ENCODE measurements around the gene POLD3. TPM values are rescaled to one million over a fixed set of nuclear protein-coding genes. Genes with fewer than 3 reads are reported as not detected.

Gene POLD3
- total and polyA plus RNA-seq, 2 of the 8 experiments (the other 6 are each of a cell fraction or from before 2014, with no cell fraction given), result 18.1 to 29.3 TPM

- Histone ChIP-seq H3K23ac (ENCODE audit: insufficient read length) (no peak overlapping the region), H4K91ac (replicated peaks; ENCODE audit: insufficient read length, low read length) (no peak overlapping the region), H4K8ac (ENCODE audit: extremely low read depth, insufficient read depth, low read length) (no peak overlapping the region), H3K4ac (replicated peaks; ENCODE audit: insufficient read length, low read depth, low read length) (no peak overlapping the region), H3K79me1 (ENCODE audit: low read depth, low read length) (no peaks in the 10 kb centered on the region), H3K4me2 (ENCODE audit: insufficient read depth in 1 of 2, low read depth in 2 of 2, low read length in 2 of 2) (no peak overlapping the region), H3K9me3 (ENCODE audit: insufficient read depth in 2 of 2, low read depth in 1 of 2, low read length in 1 of 2) (no peaks in the 10 kb centered on the region), H3K14ac (ENCODE audit: insufficient read length) (no peak overlapping the region), H3K4me3 (ENCODE audit: extremely low read depth in 1 of 4, insufficient read depth in 2 of 4, low read depth in 3 of 4, low read length in 4 of 4) (no peak overlapping the region), H3K4me1 (replicated peaks in 1 of 4; ENCODE audit: control insufficient read depth in 3 of 4, insufficient read depth in 4 of 4, low read length in 3 of 4) (no peaks in the 10 kb centered on the region), H3K9ac (replicated peaks in 1 of 4; ENCODE audit: extremely low read depth in 1 of 4, low read depth in 3 of 4, low read length in 3 of 4) (no peak overlapping the region), H3K56ac (replicated peaks; ENCODE audit: insufficient read length, low read depth, low read length) (no peak overlapping the region), H3K27ac (ENCODE audit: low read depth, low read length) (no peak overlapping the region), H2BK12ac (ENCODE audit: low read depth, low read length) (no peak overlapping the region), H3K23me2 (ENCODE audit: low read depth, low read length) (no peaks in the 10 kb centered on the region), H4K5ac (ENCODE audit: insufficient read length, low read depth, low read length) (no peak overlapping the region), H3K79me2 (ENCODE audit: control insufficient read depth in 1 of 2, insufficient read depth in 2 of 2, low read length in 2 of 2) (no peaks in the 10 kb centered on the region), H2AK5ac (ENCODE audit: low read depth, low read length) (no peak overlapping the region), H3K27me3 (replicated peaks in 1 of 4; ENCODE audit: control insufficient read depth in 3 of 4, extremely low read depth in 1 of 4, insufficient read depth in 3 of 4, low read length in 3 of 4) (no peaks in the 10 kb centered on the region), H2BK15ac (ENCODE audit: low read length) (no peak overlapping the region), H3K36me3 (ENCODE audit: control insufficient read depth in 2 of 4, insufficient read depth in 4 of 4, low read length in 3 of 4) (peaks cover 3 to 65% (median 35%) of the 10 kb centered on the region in 4 experiments), H2AFZ (ENCODE audit: low read length) (no peak overlapping the region), H2BK120ac (replicated peaks; ENCODE audit: low read depth, low read length) (no peak overlapping the region), H2BK20ac (ENCODE audit: low read length) (no peak overlapping the region), H4K20me1 (replicated peaks in 1 of 2; ENCODE audit: control insufficient read depth in 1 of 2, insufficient read depth in 2 of 2, low read length in 2 of 2) (peaks cover 0 to 2% of the 10 kb centered on the region in 2 experiments), H3K18ac (ENCODE audit: extremely low read depth, low read length) (no peak overlapping the region), H2BK5ac (ENCODE audit: low read depth, low read length) (no peak overlapping the region)
- WGBS, 2 experiments (ENCODE audit: extremely low coverage in 1 of 2, insufficient coverage in 1 of 2, insufficient read length in 1 of 2, insufficient replicate concordance in 2 of 2, low coverage in 1 of 2, low lambda C conversion rate in 2 of 2, missing lambda C conversion rate in 1 of 2), result 80% methylated on average over 1 of the region's 1 CpG; no CpG with 5 or more reads in 1 of the 2 experiments
- FAIRE-seq, result no peak
- POLR2A ChIA-PET (ENCODE audit: partially characterized antibody), result no interaction called here
- DNase-seq (ENCODE audit: low read depth in 1 of 2, low spot score in 2 of 2), result no peak
- CTCF ChIA-PET (ENCODE audit: partially characterized antibody), result interaction anchor here (0.6 to 2.9 kb wide), 9 partner anchors 9 to 429 kb away, joined by 3 to 13 read pairs (median 3); no protein-coding TSS in a partner anchor
- TF ChIP-seq EP300 (IDR thresholded peaks at IDR 0.05; ENCODE audit: borderline replicate concordance in 1 of 2, low read depth in 2 of 2, low read length in 2 of 2) (no peak), CBX5 (IDR thresholded peaks at IDR 0.05; ENCODE audit: low read depth, low read length) (no peak), BRCA1 (IDR thresholded peaks at IDR 0.05; ENCODE audit: low read depth, low read length) (no peak), SUZ12 (IDR thresholded peaks at IDR 0.05; ENCODE audit: low read length) (no peak), E2F6 (IDR thresholded peaks at IDR 0.05) (no peak), RBBP5 (IDR thresholded peaks at IDR 0.05; ENCODE audit: borderline replicate concordance, low read depth, low read length) (no peak), YY1 (IDR thresholded peaks at IDR 0.05; ENCODE audit: low read depth, low read length) (no peak), RXRA (IDR thresholded peaks at IDR 0.05; ENCODE audit: insufficient read depth, low read depth, low read length) (no peak), BCL11A (IDR thresholded peaks at IDR 0.05; ENCODE audit: low read depth in 2 of 2, low read length in 2 of 2) (no peak), RAD21 (IDR thresholded peaks at IDR 0.05 in 1 of 2, conservative IDR thresholded peaks at IDR 0.05 in 1 of 2; ENCODE audit: low read depth in 2 of 2, low read length in 2 of 2) (no peak), SP1 (IDR thresholded peaks at IDR 0.05; ENCODE audit: low read depth, low read length) (no peak), KDM1A (IDR thresholded peaks at IDR 0.05; ENCODE audit: borderline replicate concordance, low read length) (no peak), GTF2F1 (IDR thresholded peaks at IDR 0.05; ENCODE audit: borderline replicate concordance, low read depth, low read length) (no peak)
Observed at GRCh38 chr11:74637700-74638099, 45.3 kb downstream of the POLD3 start.
